Measurements from ENCODE around the gene MCTP1. TPM values are rescaled to one million over a fixed set of nuclear protein-coding genes. Genes with fewer than 3 reads are reported as not detected.

Gene MCTP1
- total RNA-seq, 1 experiment from 2014 or later, result 2.5 TPM

GRCh38 chr5:95223566-95224258 lies 61.2 kb downstream of the MCTP1 start:
- Histone ChIP-seq H3K14ac (ENCODE audit: insufficient read depth, low read length) (no peak overlapping the region), H3K27me3 (ENCODE audit: insufficient read depth, low read length) (no peaks in the 10 kb centered on the region), H3K27ac (ENCODE audit: insufficient read length, low read depth, low read length) (no peak overlapping the region), H3K9me3 (ENCODE audit: control insufficient read depth, low read depth, low read length) (no peaks in the 10 kb centered on the region), H3K4me1 (ENCODE audit: insufficient read depth, low read length) (peaks cover 2% of the 10 kb centered on the region; the same call in 1 of the 2 replicates), H3K4me2 (ENCODE audit: insufficient read depth, insufficient read length, low read length) (no peak overlapping the region), H2AK5ac (ENCODE audit: insufficient read length, low read length) (no peak overlapping the region), H4K8ac (replicated peaks; ENCODE audit: insufficient read length, low read depth, low read length) (no peak overlapping the region), H3T11ph (ENCODE audit: low read length) (no peak overlapping the region), H3K56ac (ENCODE audit: insufficient read length, low read depth, low read length) (no peak overlapping the region), H3K4ac (ENCODE audit: low read depth, low read length) (no peak overlapping the region), H3K23ac (ENCODE audit: insufficient read length, low read depth, low read length) (no peak overlapping the region), H3K18ac (ENCODE audit: insufficient read length, low read depth, low read length) (no peak overlapping the region), H3K23me2 (ENCODE audit: insufficient read length, low read depth, low read length, poor library complexity, severe bottlenecking) (no peaks in the 10 kb centered on the region), H2BK5ac (ENCODE audit: insufficient read length, low read length) (no peak overlapping the region), H4K91ac (ENCODE audit: insufficient read length, low read depth, low read length) (no peak overlapping the region), H3K79me1 (ENCODE audit: insufficient read depth, low read depth, low read length, poor library complexity, severe bottlenecking) (no peaks in the 10 kb centered on the region), H3K9ac (ENCODE audit: extremely low read depth, insufficient read length, low read length) (no peak overlapping the region), H4K20me1 (ENCODE audit: control insufficient read depth, insufficient read depth, insufficient read length) (no peaks in the 10 kb centered on the region), H2BK15ac (ENCODE audit: low read depth, low read length) (no peak overlapping the region), H2BK120ac (ENCODE audit: low read depth, low read length, poor library complexity, severe bottlenecking) (no peak overlapping the region), H2BK12ac (ENCODE audit: insufficient read length, low read depth, low read length) (no peak overlapping the region), H4K5ac (ENCODE audit: insufficient read length, low read depth, low read length) (no peak overlapping the region), H2AFZ (ENCODE audit: low read length) (no peak overlapping the region), H2BK20ac (ENCODE audit: low read depth, low read length, poor library complexity, severe bottlenecking) (no peak overlapping the region), H3K79me2 (ENCODE audit: insufficient read depth, low read length) (no peaks in the 10 kb centered on the region)
- no peak for TF ChIP-seq CTCF (conservative IDR thresholded peaks at IDR 0.05)
- no peaks in the 10 kb centered on the region for H3K27me3 Mint-ChIP-seq (ENCODE audit: low read depth)
- no peaks in the 10 kb centered on the region for H3K36me3 Mint-ChIP-seq (ENCODE audit: insufficient read depth in 1 of 3, low read depth in 3 of 3)
- no peaks in the 10 kb centered on the region for H3K9me3 Mint-ChIP-seq
- H3K27ac Mint-ChIP-seq, result no peak overlapping the region
- DNase-seq, result no peak
- peaks cover 6 to 14% of the 10 kb centered on the region in 2 experiments for H3K4me1 Mint-ChIP-seq
- no peak overlapping the region for H3K4me3 Mint-ChIP-seq
- no CpG with 5 or more reads among the region's 2 CpGs for WGBS (ENCODE audit: extremely low coverage, insufficient read length, low lambda C conversion rate)

All from H9 (cell line).